H54 (cell line): Measurements from ENCODE around the gene KRT83.
"Not testable (repeated sequence)": the region's sequence is repeated elsewhere in the genome, so short reads cannot be mapped to it uniquely, and the experiment has no call there.

ENCODE experiments used
- DNase-seq: peaks from one replicate; pipeline ENCODE4 v3.0.0; 2011; ENCODE audit warnings: low spot score, mixed read lengths; ENCODE audit not compliant: insufficient read length
- FAIRE-seq: peaks from 3 replicates; lab custom pipeline; 2011; peaks lifted over from hg19 to GRCh38; lab: Jason Lieb, UNC
- POLR2A ChIP-seq: IDR thresholded peaks from 2 replicates; pipeline ENCODE4 v1.6.1; 2011; ENCODE audit warnings: low read depth, mild to moderate bottlenecking, low read length

KRT83 gene

DNA sequence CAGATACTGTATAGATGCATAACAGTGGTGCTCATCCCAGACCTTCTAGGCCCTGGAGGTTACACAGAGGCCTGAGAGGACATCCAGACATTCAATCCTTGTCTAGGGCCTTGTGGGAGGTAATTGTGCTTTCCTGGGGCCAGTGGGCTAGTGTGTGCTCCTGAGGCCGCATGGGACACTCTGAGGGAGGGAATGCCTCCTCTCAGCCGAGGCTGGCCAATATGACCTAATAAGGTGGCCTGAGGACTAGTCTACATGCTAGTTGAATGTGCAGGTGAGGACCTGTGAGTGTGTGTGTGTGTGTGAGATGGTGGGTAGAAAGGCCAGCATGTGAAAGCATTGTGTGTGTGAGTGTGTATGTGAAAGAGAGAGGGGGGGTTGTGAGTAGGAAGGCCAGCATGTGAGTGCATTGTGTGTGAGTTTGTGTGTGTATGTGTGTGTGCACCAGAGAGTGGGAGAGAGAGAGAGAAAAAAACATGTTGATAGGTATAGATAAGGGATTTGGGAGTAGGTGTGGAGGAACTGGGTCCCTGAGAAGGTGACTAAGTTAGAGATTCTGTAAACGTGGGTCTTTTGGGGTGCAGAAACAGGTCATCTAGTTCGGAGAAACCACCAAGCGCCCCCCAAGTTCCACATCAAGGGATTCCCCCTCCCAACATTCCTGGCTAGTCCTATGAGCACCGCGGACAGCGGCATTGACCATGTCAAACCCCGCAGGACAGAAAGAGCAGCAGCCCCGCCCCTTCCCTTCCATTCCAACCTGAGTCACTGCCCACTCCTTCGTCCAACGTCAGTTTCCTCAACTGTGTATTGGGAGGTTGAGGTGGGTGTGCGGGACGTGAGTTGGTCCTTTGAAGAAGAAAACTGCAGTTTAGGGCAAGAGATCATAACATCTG, 20.2 kb downstream of the KRT83 start:
- DNase-seq (no peak), FAIRE-seq (no peak)
- TF ChIP-seq POLR2A, result no peak

DNA sequence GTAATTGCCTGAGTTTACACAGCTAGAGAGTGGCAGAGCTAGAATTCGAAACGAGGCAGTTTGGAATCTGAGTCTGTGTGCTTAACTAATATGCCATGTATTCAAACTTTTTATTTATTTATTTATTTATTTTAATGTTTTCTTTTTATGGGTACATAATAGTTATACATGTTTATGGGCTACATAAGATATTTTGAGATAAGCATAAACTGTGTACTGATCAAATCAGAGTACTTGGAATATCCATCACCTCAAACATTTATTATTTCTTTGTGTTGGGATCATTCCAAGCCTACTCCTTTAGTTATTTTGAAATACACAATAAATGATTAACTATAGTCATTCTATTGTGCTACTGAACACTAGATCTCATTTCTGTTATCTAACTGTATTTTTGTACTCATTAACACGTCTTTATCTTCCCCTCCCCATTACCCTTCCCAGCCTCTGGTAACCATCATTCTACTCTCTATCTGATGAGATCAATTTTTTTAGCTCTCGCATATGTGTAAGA, 22.5 kb downstream of the KRT83 start:
- TF ChIP-seq POLR2A, result no peak
- FAIRE-seq, result no peak
- DNase-seq, result no peak

DNA sequence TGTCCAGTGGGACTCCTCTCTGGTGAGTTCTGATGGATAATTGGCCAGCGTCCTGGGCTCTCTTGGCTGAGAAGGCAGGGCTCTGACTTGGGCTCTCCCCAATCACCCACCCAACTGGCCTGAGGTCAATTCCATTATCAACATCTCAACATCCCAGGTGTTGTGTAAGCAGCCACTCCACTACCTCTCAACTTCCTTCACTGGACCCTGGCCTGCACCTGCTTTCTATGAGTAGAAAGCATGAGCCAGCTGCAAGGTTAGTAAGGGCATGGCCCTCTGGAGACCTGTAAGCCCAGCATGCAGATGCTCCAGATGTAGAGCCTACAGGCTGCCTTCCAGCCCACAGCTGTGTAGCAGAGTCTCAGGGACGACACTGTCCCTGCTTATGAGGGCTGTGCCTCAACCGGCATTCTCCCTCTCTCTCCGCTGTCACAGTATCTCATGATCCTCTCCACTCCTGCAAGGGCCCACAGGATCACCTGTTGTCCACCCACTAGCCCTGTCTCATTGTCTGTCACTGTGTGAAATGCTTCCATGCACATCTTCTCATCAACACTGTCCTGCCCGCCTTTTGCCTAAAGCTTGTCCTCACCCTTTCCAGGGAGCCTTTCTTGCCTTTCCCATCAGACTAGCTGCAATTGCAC, 24.5 kb downstream of the KRT83 start:
- DNase-seq, result no peak
- no peak for TF ChIP-seq POLR2A
- FAIRE-seq, result no peak

DNA sequence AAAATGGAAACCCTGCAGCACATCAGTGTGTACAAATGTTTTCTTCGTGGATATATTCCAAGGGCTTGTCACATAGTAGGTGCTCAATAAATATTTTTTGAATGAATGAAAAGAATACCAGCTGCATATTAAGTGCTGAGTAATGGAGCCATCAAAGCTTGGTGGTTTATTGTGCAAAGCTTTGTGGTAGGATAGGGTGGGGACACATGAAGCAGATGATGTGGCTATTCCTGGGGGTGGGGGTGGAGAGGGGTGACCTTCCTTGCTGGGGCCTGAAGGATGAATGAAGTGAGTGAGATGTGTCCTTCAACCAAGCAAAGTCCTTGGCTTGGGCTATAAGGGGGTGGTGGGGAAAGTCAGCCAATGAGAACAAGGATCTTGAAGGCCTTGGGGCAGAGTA, 25.5 kb downstream of the KRT83 start:
- TF ChIP-seq POLR2A, result no peak
- DNase-seq (no peak), FAIRE-seq (no peak)

DNA sequence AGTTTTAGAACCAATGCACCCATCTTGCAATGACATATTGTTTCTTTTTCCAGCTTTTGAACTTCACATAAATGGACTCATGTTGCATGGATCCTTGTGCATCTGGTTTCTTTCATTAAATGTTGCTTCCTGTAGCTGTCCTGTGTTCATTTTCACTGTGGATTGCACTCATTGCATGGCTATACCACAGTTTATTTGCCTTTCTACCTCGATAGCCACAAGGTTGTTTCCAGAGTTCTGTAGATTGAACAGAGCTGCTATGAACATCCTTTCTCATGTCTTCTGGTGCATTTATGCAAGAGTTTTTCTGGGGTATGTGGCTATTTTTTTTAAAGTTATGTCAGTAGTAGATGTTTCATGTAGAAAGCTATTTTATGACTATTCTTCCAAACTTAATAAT, 26.4 kb downstream of the KRT83 start:
- FAIRE-seq, result no peak
- no peak for DNase-seq
- no peak for TF ChIP-seq POLR2A

DNA sequence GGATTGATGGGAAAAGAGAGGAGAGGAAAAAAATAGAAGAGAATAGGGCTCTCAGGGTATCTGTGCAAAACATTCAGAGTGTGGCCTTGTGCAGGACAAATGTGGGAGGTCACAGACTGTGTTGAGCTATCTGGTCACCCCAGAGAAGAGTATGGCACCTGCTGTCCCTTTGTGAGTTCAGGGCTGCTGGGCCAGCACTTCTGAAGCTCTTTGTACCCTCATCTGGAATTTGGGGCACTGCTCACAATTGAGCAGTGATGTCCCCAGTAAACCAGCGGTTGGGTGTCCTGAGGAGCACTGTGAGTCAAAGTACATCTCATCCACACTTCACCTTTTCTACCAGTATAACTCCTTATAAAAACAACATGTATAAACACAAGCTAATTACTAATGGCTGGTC, 27.3 kb downstream of the KRT83 start:
- FAIRE-seq (no peak), DNase-seq (no peak)
- no peak for TF ChIP-seq POLR2A

DNA sequence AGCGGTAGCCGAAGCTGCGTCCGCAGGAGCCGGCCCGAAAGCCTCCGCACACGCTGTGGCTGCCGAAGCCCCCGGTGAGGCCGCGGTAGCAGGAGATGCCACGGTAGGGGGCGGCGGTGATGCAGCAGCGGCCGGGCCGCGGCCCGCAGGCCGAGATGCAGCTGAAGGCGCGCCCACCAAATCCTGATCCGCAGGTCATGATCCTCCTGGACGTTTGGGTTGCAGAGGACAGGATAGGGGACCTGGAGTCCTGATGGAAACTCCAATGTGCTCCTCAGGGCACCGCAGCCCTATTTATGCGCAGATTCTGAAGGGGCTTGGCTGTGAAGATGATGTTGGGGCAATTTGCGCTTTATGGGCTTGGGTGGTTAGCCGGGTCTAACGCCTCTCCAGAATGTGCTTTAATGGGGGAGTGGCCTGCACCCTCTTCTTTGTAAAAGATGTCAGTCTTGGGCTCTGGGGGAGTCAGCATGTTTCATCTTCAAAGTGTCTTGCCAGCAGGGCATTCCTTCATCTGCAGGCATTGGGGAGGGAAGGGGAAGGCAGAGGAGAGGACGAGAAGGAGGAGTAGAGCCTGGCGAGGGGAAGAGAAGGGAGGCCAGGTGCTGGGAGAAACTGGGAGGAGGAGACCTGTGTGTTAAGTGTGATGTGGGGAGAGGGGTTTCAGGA, 29.8 kb downstream of the KRT83 start, which contains the start of gene KRT81:
KRT81 (minus strand) TSS at position 268 of the 669 bp plus-strand sequence; CDS start at position 199, 69 bp downstream.
- no peak for TF ChIP-seq POLR2A
- DNase-seq (no peak), FAIRE-seq (no peak)

DNA sequence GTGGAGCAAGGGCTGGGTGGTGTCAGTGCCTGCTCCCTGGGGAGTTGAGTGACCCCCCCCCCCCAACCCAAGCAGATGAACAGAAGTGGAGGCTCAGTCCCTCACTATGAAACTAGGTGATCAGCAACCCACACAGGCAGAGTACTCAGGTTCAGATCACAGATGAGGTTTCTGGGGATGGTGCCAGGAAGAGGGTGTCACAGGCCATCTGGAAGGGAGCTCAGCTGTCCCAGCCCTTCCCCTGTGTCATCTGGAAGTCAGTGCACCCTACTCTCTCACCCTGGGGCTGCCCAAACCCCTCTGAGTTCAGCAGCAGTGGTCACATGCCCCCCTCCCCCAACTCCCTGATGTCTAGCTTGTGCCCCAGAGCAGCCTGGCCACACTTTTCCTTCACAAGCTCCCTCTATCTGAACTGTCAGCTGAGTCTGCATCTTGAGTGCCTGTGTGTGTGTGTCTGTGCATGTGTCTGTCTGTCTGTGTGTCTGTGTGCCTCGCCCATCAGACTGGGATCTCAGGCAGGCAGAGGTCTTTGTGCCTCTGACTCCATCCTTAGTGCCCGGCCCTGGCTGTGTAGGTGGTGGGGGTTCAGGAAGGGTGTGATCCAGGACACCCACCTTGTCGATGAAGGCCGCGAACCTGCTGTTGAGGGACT, 30.6 kb downstream of the KRT83 start:
- not testable (repeated sequence) for DNase-seq, FAIRE-seq

DNA sequence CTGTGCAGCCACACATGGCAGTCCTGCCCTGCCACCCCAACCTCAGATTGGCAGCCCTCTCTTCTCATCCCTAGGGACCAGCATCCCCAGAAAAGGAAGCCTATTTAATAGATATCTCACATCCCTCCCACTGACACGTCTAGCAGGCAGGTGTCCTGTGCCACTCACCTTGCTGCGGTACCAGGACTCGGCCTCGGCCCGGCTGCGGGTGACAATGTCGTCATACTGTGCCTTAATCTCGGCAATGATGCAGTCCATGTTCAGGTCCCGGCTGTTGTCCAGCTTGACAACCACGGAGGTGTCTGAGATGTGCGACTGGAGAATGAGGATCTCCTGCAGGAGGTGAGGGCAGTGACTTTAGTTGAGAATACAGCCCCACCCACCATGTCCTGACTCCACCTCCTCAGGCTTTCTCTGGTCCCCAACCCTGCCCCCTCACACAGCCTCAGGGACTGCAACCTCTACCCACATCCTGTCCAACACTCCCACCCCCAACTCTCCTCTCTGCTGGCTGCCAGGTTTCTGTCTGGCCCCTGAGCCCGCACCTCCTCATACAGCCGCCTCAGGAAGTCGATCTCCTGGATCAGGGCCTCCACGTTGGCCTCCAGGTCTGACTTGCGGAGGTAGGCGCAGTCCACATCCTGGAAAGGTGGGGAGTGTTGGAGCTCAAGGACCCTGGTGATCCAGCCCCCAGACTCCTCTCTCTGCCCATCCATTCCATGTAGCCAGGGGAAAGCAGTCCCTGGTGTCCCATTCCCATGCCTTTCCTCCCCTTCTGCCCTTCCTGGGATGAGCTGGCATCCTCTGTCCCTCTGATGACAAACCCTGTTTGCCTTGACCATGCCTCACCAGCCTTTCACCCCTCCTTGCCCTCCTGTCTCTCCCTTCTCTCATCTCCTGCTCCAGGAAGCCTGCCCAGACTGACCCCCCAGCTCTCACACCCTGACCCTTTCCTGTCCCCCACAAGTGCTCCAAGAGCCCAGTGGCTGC, 33.1 kb downstream of the KRT83 start:
- not testable (repeated sequence) for FAIRE-seq, DNase-seq

DNA sequence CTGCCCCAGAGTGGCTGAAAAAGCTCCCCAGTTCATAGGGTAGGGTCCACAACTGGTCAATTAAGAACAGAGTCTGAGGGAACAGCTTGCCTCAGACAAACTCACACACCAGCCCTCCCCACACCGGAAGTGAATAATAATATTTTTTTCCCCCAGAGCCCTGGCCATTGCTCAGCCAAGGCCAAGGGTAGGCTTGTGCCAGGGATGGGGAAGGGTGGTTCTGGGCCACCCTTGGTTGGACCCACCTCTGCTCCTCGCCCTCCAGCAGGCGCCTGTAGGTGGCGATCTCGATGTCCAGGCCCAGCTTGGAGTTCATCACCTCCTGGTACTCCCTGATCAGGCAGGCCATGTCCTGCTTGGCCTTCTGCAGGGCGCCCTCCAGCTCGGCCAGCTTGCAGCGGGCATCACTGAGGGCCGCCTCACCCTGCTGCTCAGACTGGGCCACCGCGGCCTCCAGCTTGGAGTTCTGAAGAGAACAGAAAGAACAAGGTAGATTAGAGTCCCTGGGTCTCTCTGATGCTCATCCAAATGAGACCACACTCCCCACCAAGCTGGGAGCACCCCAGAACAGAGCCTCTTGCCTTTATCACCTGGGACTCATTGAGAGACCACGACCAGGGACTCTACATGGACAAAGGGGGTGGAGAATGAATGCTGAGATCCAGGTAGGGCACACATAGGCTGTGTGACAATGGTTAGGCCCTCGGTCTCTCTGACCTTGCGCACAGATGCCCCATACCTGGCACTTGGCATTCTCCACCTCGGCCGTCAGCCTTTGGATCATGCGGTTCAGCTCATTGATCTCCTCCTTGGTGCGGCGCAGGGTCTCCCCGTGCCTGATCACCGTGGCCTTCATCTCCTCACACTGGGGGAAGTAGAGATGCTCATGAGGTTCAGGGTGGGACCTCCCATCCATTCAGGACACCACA, 34.1 kb downstream of the KRT83 start:
- DNase-seq, FAIRE-seq: not testable (repeated sequence)

DNA sequence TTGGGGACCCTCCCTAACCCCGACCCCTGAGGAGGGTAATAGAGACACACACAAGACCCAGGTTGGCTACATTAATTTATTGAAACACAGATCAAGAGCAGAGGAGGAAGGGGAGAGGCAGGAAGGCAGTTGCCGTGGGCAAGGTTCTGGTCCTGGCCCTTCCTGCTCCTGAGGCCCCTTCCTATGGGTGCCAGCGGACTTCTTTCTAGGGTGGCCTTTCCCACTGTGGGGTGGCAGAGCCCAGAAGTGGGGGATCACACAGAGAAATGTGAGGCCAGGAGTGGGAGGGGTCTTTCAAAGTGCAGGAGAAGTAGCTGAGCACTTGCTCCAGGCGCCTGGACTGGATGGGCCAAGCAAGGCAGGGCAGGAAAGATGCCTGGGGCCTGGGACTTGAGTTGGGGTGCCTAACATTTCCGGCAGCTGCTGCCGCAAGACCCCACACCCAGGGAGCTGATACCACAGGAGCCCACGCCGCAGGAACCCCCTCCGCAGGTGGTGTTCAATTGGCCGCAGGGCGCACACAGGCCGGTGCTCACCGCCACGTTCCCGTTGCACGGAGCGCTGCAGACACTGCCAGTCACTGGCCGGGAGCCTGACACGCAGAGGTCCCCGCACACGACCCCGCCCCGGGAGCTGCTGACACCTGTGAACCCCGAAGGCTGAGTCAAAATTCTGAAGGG, 35.2 kb downstream of the KRT83 start:
- FAIRE-seq, result no peak
- no peak for DNase-seq
- no peak for TF ChIP-seq POLR2A
